Osteocyte (in vitro differentiated cells): ENCODE results near the gene IFI6. TPM values are rescaled to one million over a fixed set of nuclear protein-coding genes. Genes with fewer than 3 reads are reported as not detected.
"Not testable (repeated sequence)": the region's sequence is repeated elsewhere in the genome, so short reads cannot be mapped to it uniquely, and the experiment has no call there.

ENCODE experiments used
- DNase-seq: peaks from one replicate; pipeline ENCODE4 v3.0.0; 2021; ENCODE audit warnings: mixed read lengths; ENCODE audit not compliant: unreplicated experiment; ENCODE audit errors: extremely low spot score
- H3K27ac Mint-ChIP-seq: one replicate; pipeline ENCODE4 v1.8.0; 2021; ENCODE audit warnings: mild to moderate bottlenecking, mixed read lengths; ENCODE audit not compliant: unreplicated experiment
- H3K27me3 Mint-ChIP-seq: one replicate; pipeline ENCODE4 v1.8.0; 2021; ENCODE audit warnings: mixed read lengths; ENCODE audit not compliant: unreplicated experiment
- H3K36me3 Mint-ChIP-seq: one replicate; pipeline ENCODE4 v1.8.0; 2021; ENCODE audit warnings: mixed read lengths; ENCODE audit not compliant: unreplicated experiment
- H3K4me1 Mint-ChIP-seq: one replicate; pipeline ENCODE4 v1.8.0; 2021; ENCODE audit warnings: mixed read lengths; ENCODE audit not compliant: unreplicated experiment
- H3K4me3 Mint-ChIP-seq: one replicate; pipeline ENCODE4 v1.8.0; 2021; ENCODE audit warnings: mild to moderate bottlenecking, moderate library complexity, mixed read lengths; ENCODE audit not compliant: unreplicated experiment
- H3K9me3 Mint-ChIP-seq: one replicate; pipeline ENCODE4 v1.8.0; 2021; ENCODE audit warnings: mixed read lengths; ENCODE audit not compliant: unreplicated experiment
- total RNA-seq: library from RNA; stranded (reverse); gene quantifications from 2 replicates; pipeline ENCODE4 v1.2.1, GENCODE V29; 2021
- TF ChIP-seq, protein P1 (sequence below): fragments of 200-600 bp; sonication (generic); IDR thresholded peaks from 2 replicates; pipeline ENCODE4 v1.5.0; 2021; ENCODE audit warnings: antibody characterized with exemption, mild to moderate bottlenecking, moderate library complexity

Gene IFI6
- total RNA-seq, 1 donor from 2014 or later = 54.1 TPM

DNA sequence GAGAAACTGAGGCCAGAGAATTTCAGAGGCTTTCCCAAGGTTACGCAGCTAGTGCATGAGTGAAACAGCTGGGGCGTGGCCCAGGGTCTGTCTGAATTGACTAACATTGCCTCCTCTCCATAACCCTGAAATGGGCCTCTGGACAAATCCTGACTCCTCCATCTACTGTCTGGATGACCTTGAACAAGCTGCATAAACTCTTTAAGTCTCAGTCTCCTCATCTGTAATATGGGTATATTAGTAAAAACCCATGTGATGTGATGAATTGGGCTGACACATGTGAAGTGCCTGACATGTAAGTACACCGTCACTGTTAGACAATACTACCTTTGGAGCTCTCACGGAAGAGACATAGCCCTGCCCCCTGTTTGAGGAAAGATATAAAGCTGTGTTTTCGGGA is 24.7 kb downstream of the IFI6 start:
- no peaks in the 10 kb centered on the region for H3K27me3 Mint-ChIP-seq
- H3K4me1 Mint-ChIP-seq = peaks cover 10% of the 10 kb centered on the region
- no peak overlapping the region for H3K4me3 Mint-ChIP-seq
- no peak for DNase-seq
- no peak overlapping the region for H3K27ac Mint-ChIP-seq
- no peaks in the 10 kb centered on the region for H3K36me3 Mint-ChIP-seq
- no peaks in the 10 kb centered on the region for H3K9me3 Mint-ChIP-seq
- TF ChIP-seq, protein P1, sequence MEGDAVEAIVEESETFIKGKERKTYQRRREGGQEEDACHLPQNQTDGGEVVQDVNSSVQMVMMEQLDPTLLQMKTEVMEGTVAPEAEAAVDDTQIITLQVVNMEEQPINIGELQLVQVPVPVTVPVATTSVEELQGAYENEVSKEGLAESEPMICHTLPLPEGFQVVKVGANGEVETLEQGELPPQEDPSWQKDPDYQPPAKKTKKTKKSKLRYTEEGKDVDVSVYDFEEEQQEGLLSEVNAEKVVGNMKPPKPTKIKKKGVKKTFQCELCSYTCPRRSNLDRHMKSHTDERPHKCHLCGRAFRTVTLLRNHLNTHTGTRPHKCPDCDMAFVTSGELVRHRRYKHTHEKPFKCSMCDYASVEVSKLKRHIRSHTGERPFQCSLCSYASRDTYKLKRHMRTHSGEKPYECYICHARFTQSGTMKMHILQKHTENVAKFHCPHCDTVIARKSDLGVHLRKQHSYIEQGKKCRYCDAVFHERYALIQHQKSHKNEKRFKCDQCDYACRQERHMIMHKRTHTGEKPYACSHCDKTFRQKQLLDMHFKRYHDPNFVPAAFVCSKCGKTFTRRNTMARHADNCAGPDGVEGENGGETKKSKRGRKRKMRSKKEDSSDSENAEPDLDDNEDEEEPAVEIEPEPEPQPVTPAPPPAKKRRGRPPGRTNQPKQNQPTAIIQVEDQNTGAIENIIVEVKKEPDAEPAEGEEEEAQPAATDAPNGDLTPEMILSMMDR = no peak

DNA sequence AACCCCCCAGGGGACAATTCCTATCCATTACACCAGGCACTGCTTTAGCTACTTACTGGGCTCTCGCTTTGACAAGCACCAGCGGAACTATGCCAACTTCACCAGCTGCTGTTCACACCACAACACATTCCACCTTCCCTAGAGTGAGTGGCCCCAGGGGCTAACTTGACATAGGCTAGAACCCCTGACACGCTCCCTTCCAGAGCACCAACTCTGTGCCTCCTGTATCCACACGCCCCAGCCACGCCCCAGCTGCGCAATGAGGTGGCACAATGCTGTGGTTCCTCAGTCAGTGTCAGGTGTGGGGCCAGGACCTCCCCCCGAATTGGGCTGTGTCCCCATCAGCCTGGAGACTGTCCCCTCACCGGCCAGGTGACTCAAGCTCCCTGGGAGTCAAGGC is 25.3 kb downstream of the IFI6 start:
- Mint-ChIP-seq H3K4me1 (peaks cover 12% of the 10 kb centered on the region), H3K4me3 (no peak overlapping the region), H3K27me3 (no peaks in the 10 kb centered on the region), H3K27ac (no peak overlapping the region), H3K36me3 (no peaks in the 10 kb centered on the region), H3K9me3 (no peaks in the 10 kb centered on the region)
- TF ChIP-seq, protein P1 = no peak
- no peak for DNase-seq

DNA sequence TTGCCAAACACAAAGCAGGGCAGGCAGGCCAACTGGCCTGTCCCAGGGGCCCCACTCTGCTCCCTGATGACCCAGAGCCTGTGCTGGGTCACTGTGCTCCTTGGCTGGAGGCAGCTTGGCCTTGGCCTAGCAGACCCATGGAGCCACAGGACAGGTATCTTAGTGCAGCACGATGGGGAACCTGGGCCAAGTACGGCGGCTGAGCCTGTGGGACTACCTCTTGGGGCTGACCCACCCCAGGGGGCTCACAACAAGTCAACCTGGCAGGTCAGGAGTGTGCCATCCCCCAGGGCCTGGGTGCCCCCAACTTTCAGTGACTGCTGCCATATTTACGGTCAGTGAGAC is 26.9 kb downstream of the IFI6 start:
- H3K4me1 Mint-ChIP-seq = peaks cover 2% of the 10 kb centered on the region
- H3K27me3 Mint-ChIP-seq = no peaks in the 10 kb centered on the region
- H3K36me3 Mint-ChIP-seq = no peaks in the 10 kb centered on the region
- no peak for DNase-seq
- H3K27ac Mint-ChIP-seq = no peak overlapping the region
- no peaks in the 10 kb centered on the region for H3K9me3 Mint-ChIP-seq
- TF ChIP-seq, protein P1 = no peak
- H3K4me3 Mint-ChIP-seq = no peak overlapping the region

DNA sequence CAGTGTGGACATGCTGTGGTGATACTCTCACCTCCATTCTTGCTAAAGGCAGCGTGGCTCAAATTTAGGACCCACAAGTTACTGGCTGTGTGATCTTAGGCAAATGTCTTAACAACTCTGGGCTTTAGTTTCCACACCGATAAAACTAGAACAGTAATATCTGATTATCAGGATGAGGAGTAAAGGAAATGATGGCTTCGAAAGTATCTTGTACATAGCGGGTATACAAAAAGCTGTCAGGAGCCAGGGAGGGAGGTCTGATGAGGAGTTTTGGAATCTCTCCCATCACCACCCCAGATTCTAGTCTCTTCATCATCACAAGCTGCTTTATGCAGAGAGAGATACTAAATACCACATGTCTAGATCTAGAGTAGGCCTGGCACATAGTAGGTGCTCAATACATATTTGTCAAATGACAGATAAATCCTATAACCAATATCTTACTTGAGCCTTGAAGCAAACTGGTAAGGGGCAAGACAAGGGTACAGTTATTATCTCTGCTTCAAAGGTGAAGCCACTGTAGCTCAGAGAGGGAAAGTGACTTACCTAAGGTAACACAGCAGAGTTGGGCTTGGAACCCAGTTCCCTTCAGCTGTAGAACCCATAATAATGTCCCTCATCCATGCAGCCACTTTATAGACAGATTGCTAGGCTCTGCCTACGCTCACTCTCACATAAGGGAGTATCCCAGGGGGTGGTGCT is 27.5 kb downstream of the IFI6 start:
- H3K27me3 Mint-ChIP-seq = no peaks in the 10 kb centered on the region

DNA sequence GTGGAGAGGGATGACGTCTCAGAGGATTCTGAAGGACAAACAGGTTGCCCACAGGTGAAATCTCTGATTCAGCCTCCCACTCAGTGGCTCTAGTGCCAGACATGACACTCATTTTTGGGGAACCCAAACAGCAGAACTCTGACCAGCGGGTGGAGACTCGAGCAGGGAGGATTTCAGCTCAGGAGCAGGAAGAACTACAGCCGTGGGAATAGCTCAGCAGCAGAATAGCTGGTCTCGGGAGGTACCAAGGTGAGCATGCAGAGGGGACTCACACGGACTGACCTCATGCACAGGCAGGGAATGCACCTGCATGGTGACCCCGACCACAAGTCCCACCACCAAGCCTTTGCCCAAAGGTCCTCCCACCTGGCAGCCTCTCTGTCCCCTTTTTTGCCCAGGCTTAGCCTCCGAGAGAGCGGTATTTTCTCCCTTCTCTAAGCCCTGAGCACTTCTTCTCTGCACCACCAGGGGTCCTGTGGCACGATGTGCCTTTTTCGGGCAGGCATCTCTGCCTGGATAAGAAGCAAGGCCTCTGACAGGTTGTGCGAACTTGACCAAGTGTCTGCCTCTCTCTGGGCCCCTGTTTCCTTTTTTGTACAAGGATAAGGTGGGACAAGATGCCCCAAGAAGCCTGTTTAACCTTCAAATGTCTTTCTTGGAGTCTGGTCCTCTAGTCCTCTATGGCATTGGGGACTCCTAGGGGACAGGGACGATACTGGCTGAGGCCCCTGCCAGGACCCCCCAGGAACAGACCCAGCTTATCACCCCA is 28.2 kb downstream of the IFI6 start:
- H3K4me3 Mint-ChIP-seq = no peak overlapping the region
- H3K27ac Mint-ChIP-seq = no peak overlapping the region
- no peak for DNase-seq
- no peaks in the 10 kb centered on the region for H3K9me3 Mint-ChIP-seq
- H3K4me1 Mint-ChIP-seq = peaks cover 2% of the 10 kb centered on the region
- TF ChIP-seq, protein P1 = peak; percentile 69
- no peaks in the 10 kb centered on the region for H3K36me3 Mint-ChIP-seq
- H3K27me3 Mint-ChIP-seq = no peaks in the 10 kb centered on the region

More for the DNA sequence above, 27.5 kb downstream of the IFI6 start:
- Mint-ChIP-seq H3K36me3 (no peaks in the 10 kb centered on the region), H3K4me3 (no peak overlapping the region), H3K27ac (no peak overlapping the region), H3K9me3 (no peaks in the 10 kb centered on the region), H3K4me1 (peaks cover 2% of the 10 kb centered on the region)
- TF ChIP-seq, protein P1 = no peak
- DNase-seq = no peak

DNA sequence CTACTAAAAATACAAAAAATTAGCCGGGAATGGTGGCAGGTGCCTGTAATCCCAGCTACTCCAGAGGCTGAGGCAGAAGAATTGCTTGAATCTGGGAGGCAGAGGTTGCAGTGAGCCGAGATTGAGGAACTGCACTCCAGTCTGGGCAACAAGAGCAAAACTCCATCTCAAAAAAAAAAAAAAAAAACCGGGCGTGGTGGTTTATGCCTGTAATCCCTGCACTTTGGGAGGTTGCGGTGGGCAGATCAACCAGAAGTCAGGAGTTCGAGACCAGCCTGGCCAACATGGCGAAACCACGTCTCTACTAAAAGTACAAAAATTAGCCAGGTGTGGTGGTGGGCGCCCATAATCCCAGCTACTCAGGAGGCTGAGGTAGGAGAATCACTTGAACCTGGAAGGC is 31.5 kb downstream of the IFI6 start:
- not testable (repeated sequence) for H3K4me1 Mint-ChIP-seq, H3K4me3 Mint-ChIP-seq, DNase-seq, H3K27me3 Mint-ChIP-seq, H3K36me3 Mint-ChIP-seq, H3K27ac Mint-ChIP-seq, H3K9me3 Mint-ChIP-seq
